BLaER1 (cell line): Measurements from ENCODE around the gene STOX2.
A peak's percentile ranks its signal among the peaks of the same experiment; 100 is the strongest.
"Not testable (repeated sequence)": the region's sequence is repeated elsewhere in the genome, so short reads cannot be mapped to it uniquely, and the experiment has no call there.

Experiments used
- H3K27ac ChIP-seq: shearing (Covaris generic); formaldehyde crosslinking; 2 replicates; pipeline ENCODE4 v1.8.1; 2022
- H3K27me3 ChIP-seq: shearing (Covaris generic); formaldehyde crosslinking; 2 replicates; pipeline ENCODE4 v1.8.1; 2022
- H3K36me3 ChIP-seq: shearing (Covaris generic); formaldehyde crosslinking; 2 replicates; pipeline ENCODE4 v1.8.1; 2022
- H3K4me1 ChIP-seq: shearing (Covaris generic); formaldehyde crosslinking; 2 replicates; pipeline ENCODE4 v1.8.1; 2022
- H3K4me2 ChIP-seq: shearing (Covaris generic); formaldehyde crosslinking; 2 replicates; pipeline ENCODE4 v1.8.1; 2022
- H3K4me3 ChIP-seq: shearing (Covaris generic); formaldehyde crosslinking; 2 replicates; pipeline ENCODE4 v1.8.1; 2022
- H3K9ac ChIP-seq: shearing (Covaris generic); formaldehyde crosslinking; 2 replicates; pipeline ENCODE4 v1.8.1; 2022
- H3K9me3 ChIP-seq: shearing (Covaris generic); formaldehyde crosslinking; 2 replicates; pipeline ENCODE4 v1.8.1; 2022
- H4K20me1 ChIP-seq: shearing (Covaris generic); formaldehyde crosslinking; 2 replicates; pipeline ENCODE4 v1.8.1; 2022
- Cebpa-rat ChIP-seq: shearing (Covaris generic); IDR thresholded peaks from 2 replicates; pipeline ENCODE4 v1.8.1; 2022

The STOX2 gene

DNA sequence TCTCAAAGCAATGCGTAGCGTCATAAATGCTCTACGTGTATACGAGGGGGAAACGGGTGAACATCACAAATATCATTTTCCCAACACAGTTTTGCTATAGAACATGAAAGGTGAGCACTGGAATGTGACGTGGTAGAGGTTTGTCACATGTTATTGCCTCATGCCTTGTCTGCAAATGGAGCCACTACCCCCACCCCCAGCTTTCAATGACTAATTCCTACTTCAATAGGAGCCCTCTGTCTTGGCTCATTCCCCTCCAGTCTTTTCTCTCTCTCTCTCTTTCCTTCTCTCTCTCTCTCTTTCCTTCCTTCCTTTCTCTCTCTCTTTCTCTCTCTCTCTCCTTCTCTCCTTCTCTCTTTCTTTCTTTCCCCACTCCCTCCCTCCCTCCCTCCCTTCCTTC lies 127.0 kb downstream of the STOX2 start:
- H3K4me3 ChIP-seq, result no peak overlapping the region
- no peak overlapping the region for H3K9ac ChIP-seq
- no peaks in the 10 kb centered on the region for H3K9me3 ChIP-seq
- TF ChIP-seq Cebpa-rat, result no peak
- no peaks in the 10 kb centered on the region for H4K20me1 ChIP-seq
- H3K36me3 ChIP-seq, result no peaks in the 10 kb centered on the region
- no peak overlapping the region for H3K27ac ChIP-seq
- no peak overlapping the region for H3K4me2 ChIP-seq
- H3K27me3 ChIP-seq, result no peaks in the 10 kb centered on the region
- peaks cover 17% of the 10 kb centered on the region for H3K4me1 ChIP-seq

- no peaks in the 10 kb centered on the region for H4K20me1 ChIP-seq
- H3K36me3 ChIP-seq, result no peaks in the 10 kb centered on the region
- H3K4me1 ChIP-seq, result peaks cover 18% of the 10 kb centered on the region
- H3K27ac ChIP-seq, result no peak overlapping the region
- 0 out of 2 replicates have a peak overlapping the region, but pooled peaks have one; percentile 5 for H3K4me3 ChIP-seq
- H3K4me2 ChIP-seq, result peak overlapping the region; percentile 85
- no peaks in the 10 kb centered on the region for H3K27me3 ChIP-seq
- H3K9me3 ChIP-seq, result no peaks in the 10 kb centered on the region
- no peak for TF ChIP-seq Cebpa-rat
- H3K9ac ChIP-seq, result no peak overlapping the region
Measured at GRCh38 chr4:184039963-184040383, 134.9 kb downstream of the STOX2 start.

- Histone ChIP-seq H3K4me2 (no peak overlapping the region), H3K4me1 (peaks cover 18% of the 10 kb centered on the region), H3K4me3 (no peak overlapping the region), H3K36me3 (no peaks in the 10 kb centered on the region), H3K9ac (no peak overlapping the region), H4K20me1 (no peaks in the 10 kb centered on the region), H3K9me3 (peaks cover 6% of the 10 kb centered on the region), H3K27ac (no peak overlapping the region), H3K27me3 (no peaks in the 10 kb centered on the region)
- TF ChIP-seq Cebpa-rat, result no peak
Measured at GRCh38 chr4:184041156-184041555, 136.0 kb downstream of the STOX2 start.

GRCh38 chr4:184046148-184046547 lies 141.0 kb downstream of the STOX2 start:
- Histone ChIP-seq H3K27ac (no peak overlapping the region), H3K4me3 (no peak overlapping the region), H3K4me2 (no peak overlapping the region), H3K9me3 (peaks cover 18% of the 10 kb centered on the region), H3K9ac (no peak overlapping the region), H3K4me1 (no peaks in the 10 kb centered on the region; the same call in 1 of the 2 replicates), H3K27me3 (no peaks in the 10 kb centered on the region), H3K36me3 (no peaks in the 10 kb centered on the region), H4K20me1 (no peaks in the 10 kb centered on the region)
- no peak for TF ChIP-seq Cebpa-rat

DNA sequence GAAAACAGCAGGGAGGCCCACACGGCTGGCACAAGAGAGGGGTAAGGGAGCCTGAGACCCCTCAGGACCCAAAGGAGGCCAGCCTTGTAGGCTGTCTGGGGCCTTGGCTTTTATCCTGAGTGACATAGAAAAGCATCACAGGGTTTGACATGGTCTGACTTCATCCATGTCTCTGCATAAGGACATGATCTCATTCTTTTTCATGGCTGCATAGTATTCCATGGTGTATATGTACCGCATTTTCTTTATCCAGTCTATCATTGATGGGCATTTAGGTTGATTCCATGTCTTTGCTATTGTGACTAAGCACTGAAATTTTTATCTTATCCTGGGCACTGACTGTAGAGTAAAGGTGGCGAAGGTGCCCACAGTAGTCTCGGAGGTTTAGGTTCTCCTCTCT lies 146.2 kb downstream of the STOX2 start:
- not testable (repeated sequence) for H4K20me1 ChIP-seq, H3K27me3 ChIP-seq

DNA sequence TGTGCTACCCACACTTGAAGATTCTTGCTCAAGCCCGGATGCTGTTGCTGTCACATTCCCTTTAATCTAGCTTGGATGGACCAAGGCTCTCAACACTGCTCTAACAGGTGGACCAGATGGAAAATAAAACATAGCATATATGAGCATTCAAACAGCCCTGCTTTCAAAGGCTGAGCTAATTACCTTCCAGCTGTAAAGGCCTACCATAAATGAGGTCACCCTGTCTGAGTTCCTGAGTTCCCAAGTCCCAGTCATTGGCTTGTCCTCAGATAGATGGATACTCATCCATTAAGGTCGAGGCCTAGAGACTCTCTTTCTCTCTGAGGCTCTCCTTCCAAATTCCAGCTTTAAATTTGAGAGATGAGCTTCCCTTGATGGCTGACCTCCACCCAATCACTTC lies 147.5 kb downstream of the STOX2 start:
- no peak overlapping the region for H3K27ac ChIP-seq
- TF ChIP-seq Cebpa-rat, result no peak
- no peaks in the 10 kb centered on the region for H3K36me3 ChIP-seq
- no peak overlapping the region for H3K4me2 ChIP-seq
- H3K4me1 ChIP-seq, result no peaks in the 10 kb centered on the region
- no peak overlapping the region for H3K9ac ChIP-seq
- H3K4me3 ChIP-seq, result no peak overlapping the region
- H3K27me3 ChIP-seq, result no peaks in the 10 kb centered on the region
- H4K20me1 ChIP-seq, result no peaks in the 10 kb centered on the region
- H3K9me3 ChIP-seq, result peaks cover 8% of the 10 kb centered on the region; the same call in 1 of the 2 replicates

More for the DNA sequence above, 146.2 kb downstream of the STOX2 start:
- not testable (repeated sequence) for H3K4me3 ChIP-seq, H3K9ac ChIP-seq, H3K27ac ChIP-seq, H3K36me3 ChIP-seq, H3K4me2 ChIP-seq, H3K4me1 ChIP-seq
- peaks cover 15% of the 10 kb centered on the region for H3K9me3 ChIP-seq

GRCh38 chr4:184053434-184053833 lies 148.3 kb downstream of the STOX2 start:
- no peak overlapping the region for H3K4me3 ChIP-seq
- H3K27me3 ChIP-seq, result no peaks in the 10 kb centered on the region
- no peak overlapping the region for H3K9ac ChIP-seq
- no peak for TF ChIP-seq Cebpa-rat
- H3K9me3 ChIP-seq, result peaks cover 8% of the 10 kb centered on the region; the same call in 1 of the 2 replicates
- H4K20me1 ChIP-seq, result no peaks in the 10 kb centered on the region
- no peak overlapping the region for H3K4me2 ChIP-seq
- H3K36me3 ChIP-seq, result no peaks in the 10 kb centered on the region
- no peak overlapping the region for H3K27ac ChIP-seq
- H3K4me1 ChIP-seq, result no peaks in the 10 kb centered on the region

DNA sequence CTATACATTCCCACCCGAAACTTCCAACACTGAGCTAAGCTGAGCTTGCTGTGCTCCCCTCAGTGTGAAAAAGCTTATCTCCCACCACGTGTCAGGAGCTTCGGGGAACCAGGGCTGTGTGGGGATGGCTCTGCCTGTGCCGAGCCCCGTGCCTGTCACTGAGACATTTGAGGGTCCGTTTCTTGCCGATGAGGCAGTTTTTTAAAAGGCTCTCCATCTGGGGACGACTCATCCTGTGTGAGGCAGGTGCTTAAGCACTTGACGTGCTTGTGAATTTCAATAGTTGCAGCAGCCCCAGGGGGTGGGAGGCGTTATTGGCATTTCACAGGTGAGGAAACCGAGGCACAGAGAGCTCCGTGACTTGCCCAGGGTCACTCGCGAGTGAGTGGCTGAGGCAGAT lies 151.8 kb downstream of the STOX2 start:
- H3K27ac ChIP-seq, result no peak overlapping the region
- no peaks in the 10 kb centered on the region for H3K9me3 ChIP-seq
- no peaks in the 10 kb centered on the region for H3K27me3 ChIP-seq
- TF ChIP-seq Cebpa-rat, result no peak
- no peak overlapping the region for H3K9ac ChIP-seq
- H3K4me1 ChIP-seq, result no peaks in the 10 kb centered on the region
- no peaks in the 10 kb centered on the region for H3K36me3 ChIP-seq
- H3K4me3 ChIP-seq, result no peak overlapping the region
- no peak overlapping the region for H3K4me2 ChIP-seq
- no peaks in the 10 kb centered on the region for H4K20me1 ChIP-seq

GRCh38 chr4:184058026-184058425 lies 152.9 kb downstream of the STOX2 start:
- Histone ChIP-seq H3K4me2 (no peak overlapping the region), H4K20me1 (no peaks in the 10 kb centered on the region), H3K36me3 (no peaks in the 10 kb centered on the region), H3K27ac (no peak overlapping the region), H3K4me1 (no peaks in the 10 kb centered on the region), H3K9ac (no peak overlapping the region), H3K4me3 (no peak overlapping the region), H3K9me3 (no peaks in the 10 kb centered on the region), H3K27me3 (no peaks in the 10 kb centered on the region)
- no peak for TF ChIP-seq Cebpa-rat

DNA sequence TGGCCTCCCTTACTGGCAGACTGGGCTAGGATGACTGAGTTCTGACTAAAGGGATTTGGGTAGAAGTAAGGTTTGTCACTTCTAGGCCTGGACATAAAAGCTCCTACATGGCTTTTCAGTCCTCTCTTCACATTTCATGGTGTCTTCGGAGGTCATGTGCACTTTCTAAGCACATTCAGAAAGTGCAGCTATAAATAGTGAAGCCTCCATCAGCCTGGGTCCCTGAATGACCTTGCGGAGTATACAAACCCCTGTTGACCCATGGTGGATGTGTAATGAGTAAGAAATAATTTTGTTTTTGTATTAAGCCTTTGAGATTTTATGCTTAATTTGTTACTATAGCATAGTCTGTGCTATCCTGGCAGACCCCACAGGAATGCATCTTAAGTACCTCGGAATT lies 154.0 kb downstream of the STOX2 start:
- TF ChIP-seq Cebpa-rat, result no peak
- H4K20me1 ChIP-seq, result no peaks in the 10 kb centered on the region
- no peak overlapping the region for H3K27ac ChIP-seq
- no peak overlapping the region for H3K4me2 ChIP-seq
- no peaks in the 10 kb centered on the region for H3K36me3 ChIP-seq
- no peak overlapping the region for H3K4me3 ChIP-seq
- no peaks in the 10 kb centered on the region for H3K9me3 ChIP-seq
- H3K4me1 ChIP-seq, result no peaks in the 10 kb centered on the region
- H3K9ac ChIP-seq, result no peak overlapping the region
- H3K27me3 ChIP-seq, result no peaks in the 10 kb centered on the region

- no peak for TF ChIP-seq Cebpa-rat
- Histone ChIP-seq H3K4me1 (no peaks in the 10 kb centered on the region), H3K4me3 (no peak overlapping the region), H3K9ac (no peak overlapping the region), H4K20me1 (no peaks in the 10 kb centered on the region), H3K27ac (no peak overlapping the region), H3K36me3 (no peaks in the 10 kb centered on the region), H3K27me3 (no peaks in the 10 kb centered on the region), H3K4me2 (no peak overlapping the region), H3K9me3 (no peaks in the 10 kb centered on the region)
Measured at GRCh38 chr4:184061582-184061981, 156.5 kb downstream of the STOX2 start.
